ENCODE measurements around the gene SHISA7. TPM values are rescaled to one million over a fixed set of nuclear protein-coding genes. Genes with fewer than 3 reads are reported as not detected.

SHISA7 gene
- total RNA-seq, 2 experiments from 2014 or later, result not detected

GRCh38 chr19:55441319-55441691 lies 1.8 kb downstream of the SHISA7 start:
- ChIA-PET CTCF (no interaction called here), POLR2A (no interaction called here)
- Mint-ChIP-seq H3K27me3 (peaks cover 68% of the 10 kb centered on the region), H3K27ac (no peak overlapping the region), H3K36me3 (ENCODE audit: low read depth) (no peaks in the 10 kb centered on the region), H3K4me3 (no peak overlapping the region), H3K4me1 (peaks cover 16% of the 10 kb centered on the region), H3K9me3 (ENCODE audit: low read depth) (no peaks in the 10 kb centered on the region)
- intact Hi-C loops (cut with DNase I, micrococcal nuclease), result loop anchor here in 1 of 2 experiments (5.0 kb wide), 1 partner anchor 89 kb away; the partner anchor contains the start of gene COX6B2
- ATAC-seq (no peak), DNase-seq (no peak)

GRCh38 chr19:55440411-55441105 lies 2.5 kb downstream of the SHISA7 start:
- no peaks in the 10 kb centered on the region for H3K36me3 Mint-ChIP-seq (ENCODE audit: low read depth)
- ATAC-seq (peak; percentile 57), DNase-seq (peak; percentile 53)
- no peak overlapping the region for H3K4me3 Mint-ChIP-seq
- POLR2A ChIA-PET, result no interaction called here
- intact Hi-C loops (cut with DNase I, micrococcal nuclease), result loop anchor here in 1 of 2 experiments (5.0 kb wide), 1 partner anchor 88 kb away; the partner anchor contains the start of gene COX6B2
- peaks cover 64% of the 10 kb centered on the region for H3K27me3 Mint-ChIP-seq
- H3K9me3 Mint-ChIP-seq (ENCODE audit: low read depth), result no peaks in the 10 kb centered on the region
- peaks cover 16% of the 10 kb centered on the region for H3K4me1 Mint-ChIP-seq
- CTCF ChIA-PET, result interaction anchor here (1.4 kb wide), 2 partner anchors 11 to 22 kb away, joined by 3 to 4 read pairs; no protein-coding TSS in a partner anchor
- H3K27ac Mint-ChIP-seq, result no peak overlapping the region

DNA sequence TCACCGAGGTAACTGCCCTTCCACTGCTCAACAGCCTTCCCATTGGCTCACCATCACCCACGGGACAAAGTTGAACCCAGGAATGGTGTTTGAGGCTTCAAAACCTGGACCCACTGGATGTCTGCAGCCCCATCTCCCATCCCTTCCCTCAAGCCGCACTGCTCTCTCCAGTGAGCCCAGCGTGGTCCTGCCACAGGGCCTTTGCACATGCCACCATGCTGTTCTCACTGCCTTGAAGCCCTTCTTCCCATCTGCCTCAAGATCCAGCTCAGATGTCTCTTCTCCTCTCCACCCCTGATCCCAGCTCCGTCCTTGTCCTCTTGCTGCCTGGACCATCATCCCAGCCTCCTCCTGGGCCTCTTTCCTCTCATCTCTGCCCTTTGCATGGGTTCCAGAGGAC lies 4.0 kb downstream of the SHISA7 start:
- no peak for DNase-seq
- Mint-ChIP-seq H3K4me1 (peaks cover 16% of the 10 kb centered on the region), H3K27me3 (peaks cover 50% of the 10 kb centered on the region), H3K36me3 (ENCODE audit: low read depth) (no peaks in the 10 kb centered on the region), H3K4me3 (no peak overlapping the region), H3K9me3 (ENCODE audit: low read depth) (no peaks in the 10 kb centered on the region), H3K27ac (no peak overlapping the region)
- ChIA-PET CTCF (no interaction called here), POLR2A (no interaction called here)
- ATAC-seq, result no peak
- intact Hi-C loops (cut with DNase I, micrococcal nuclease), result no loop called here

DNA sequence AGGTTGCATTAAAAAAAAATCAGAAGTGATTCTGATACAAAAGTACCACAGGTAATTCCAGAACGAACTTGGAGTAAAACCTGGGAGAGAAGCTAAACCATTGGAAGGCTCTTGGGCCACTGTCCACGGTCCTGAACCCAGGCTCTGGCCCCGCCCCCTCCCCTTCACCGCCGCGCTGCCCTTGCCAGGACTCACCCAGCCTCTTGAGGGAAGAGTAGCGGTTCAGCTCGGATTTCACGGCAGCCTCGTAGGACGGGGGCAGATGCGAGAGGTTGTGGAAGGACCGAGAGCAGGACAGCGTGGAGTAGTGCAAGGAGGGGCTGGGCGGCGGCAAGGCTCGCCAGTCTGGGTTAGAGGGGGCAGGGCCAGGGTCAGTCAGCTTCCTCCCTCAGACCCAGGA lies 5.7 kb downstream of the SHISA7 start:
- ChIA-PET POLR2A (no interaction called here), CTCF (interaction anchor here (0.7 kb wide), 2 partner anchors 116 to 194 kb away, joined by 3 read pairs; no protein-coding TSS in a partner anchor)
- no peak overlapping the region for H3K27ac Mint-ChIP-seq
- no peaks in the 10 kb centered on the region for H3K36me3 Mint-ChIP-seq (ENCODE audit: low read depth)
- no peak overlapping the region for H3K4me3 Mint-ChIP-seq
- no peaks in the 10 kb centered on the region for H3K9me3 Mint-ChIP-seq (ENCODE audit: low read depth)
- peaks cover 13% of the 10 kb centered on the region for H3K4me1 Mint-ChIP-seq
- intact Hi-C loops (cut with DNase I, micrococcal nuclease), result loop anchor here in 1 of 2 experiments (1.0 kb wide), 1 partner anchor 257 kb away; the partner anchor contains the start of gene SYT5
- H3K27me3 Mint-ChIP-seq, result peaks cover 44% of the 10 kb centered on the region
- ATAC-seq (no peak), DNase-seq (peak; percentile 58)

DNA sequence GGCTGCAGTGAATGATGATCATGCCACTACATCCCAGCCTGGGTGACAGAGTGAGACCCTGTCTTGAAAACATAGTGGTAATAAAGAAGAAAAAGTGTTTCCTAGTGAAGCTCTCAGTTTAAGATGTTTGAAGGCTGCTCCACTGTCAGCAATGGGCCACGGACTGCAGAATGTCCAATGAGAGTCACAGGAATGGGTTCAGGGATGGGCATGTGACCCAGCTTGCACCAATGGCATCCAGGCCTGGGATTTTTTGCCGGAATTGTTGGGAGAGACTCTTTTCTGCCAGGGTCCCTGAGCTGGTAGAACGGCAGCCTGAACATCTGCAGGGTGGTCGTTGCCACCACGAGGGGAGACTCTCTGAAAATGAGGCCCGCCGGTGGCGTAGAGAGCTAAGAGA lies 6.3 kb downstream of the SHISA7 start:
- Mint-ChIP-seq H3K27me3 (peaks cover 46% of the 10 kb centered on the region), H3K27ac (no peak overlapping the region), H3K9me3 (ENCODE audit: low read depth) (no peaks in the 10 kb centered on the region), H3K36me3 (ENCODE audit: low read depth) (no peaks in the 10 kb centered on the region), H3K4me3 (no peak overlapping the region), H3K4me1 (peaks cover 12% of the 10 kb centered on the region)
- ATAC-seq (no peak), DNase-seq (no peak)
- POLR2A ChIA-PET, result no interaction called here
- intact Hi-C loops (cut with DNase I, micrococcal nuclease), result loop anchor here in 1 of 2 experiments (1.0 kb wide), 1 partner anchor 257 kb away; the partner anchor contains the start of gene SYT5
- CTCF ChIA-PET, result interaction anchor here (0.7 to 1.1 kb wide), 3 partner anchors 31 to 195 kb away, joined by 3 read pairs; no protein-coding TSS in a partner anchor

DNA sequence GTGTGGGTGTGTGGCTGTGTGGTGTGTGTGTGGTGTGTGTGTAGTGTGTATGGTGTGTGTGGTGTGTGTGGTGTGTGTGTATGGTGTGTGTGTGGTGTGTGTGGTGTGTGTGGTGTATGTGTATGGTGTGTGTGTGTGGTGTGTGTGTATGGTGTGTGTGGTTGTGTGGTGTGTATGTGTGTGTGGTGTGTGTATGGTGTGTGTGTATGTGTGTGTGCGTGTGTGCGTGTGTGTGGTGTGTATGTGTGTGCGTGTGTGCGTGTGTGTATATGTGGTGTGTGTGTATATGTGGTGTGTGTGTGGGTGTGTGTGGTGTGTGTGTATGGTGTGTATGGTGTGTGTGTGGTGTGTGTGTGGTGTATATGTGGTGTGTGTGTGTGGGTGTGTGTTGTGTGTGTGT lies 8.1 kb downstream of the SHISA7 start:
- Mint-ChIP-seq H3K27me3 (peaks cover 44% of the 10 kb centered on the region), H3K27ac (no peak overlapping the region), H3K4me3 (no peak overlapping the region), H3K9me3 (ENCODE audit: low read depth) (no peaks in the 10 kb centered on the region), H3K4me1 (no peaks in the 10 kb centered on the region), H3K36me3 (ENCODE audit: low read depth) (no peaks in the 10 kb centered on the region)
- ChIA-PET CTCF (no interaction called here), POLR2A (no interaction called here)
- DNase-seq (no peak), ATAC-seq (no peak)
- intact Hi-C loops (cut with DNase I, micrococcal nuclease), result no loop called here

- H3K9me3 Mint-ChIP-seq (ENCODE audit: low read depth), result no peaks in the 10 kb centered on the region
- H3K27me3 Mint-ChIP-seq, result peaks cover 41% of the 10 kb centered on the region
- no peak for DNase-seq
- ChIA-PET CTCF (no interaction called here), POLR2A (no interaction called here)
- no peaks in the 10 kb centered on the region for H3K36me3 Mint-ChIP-seq (ENCODE audit: low read depth)
- no peaks in the 10 kb centered on the region for H3K4me1 Mint-ChIP-seq
- no peak for ATAC-seq
- H3K4me3 Mint-ChIP-seq, result no peak overlapping the region
- intact Hi-C loops (cut with DNase I, micrococcal nuclease), result no loop called here
- no peak overlapping the region for H3K27ac Mint-ChIP-seq
Observed at GRCh38 chr19:55434356-55434919, 8.7 kb downstream of the SHISA7 start.

GRCh38 chr19:55433292-55433691 lies 9.8 kb downstream of the SHISA7 start:
- Mint-ChIP-seq H3K9me3 (ENCODE audit: low read depth) (no peaks in the 10 kb centered on the region), H3K4me1 (no peaks in the 10 kb centered on the region), H3K27ac (no peak overlapping the region), H3K27me3 (peaks cover 33% of the 10 kb centered on the region), H3K4me3 (no peak overlapping the region), H3K36me3 (ENCODE audit: low read depth) (no peaks in the 10 kb centered on the region)
- ATAC-seq (no peak), DNase-seq (no peak)
- ChIA-PET POLR2A (no interaction called here), CTCF (interaction anchor here (0.7 kb wide), 1 partner anchor 21 kb away, joined by 3 read pairs; no protein-coding TSS in a partner anchor)
- intact Hi-C loops (cut with DNase I, micrococcal nuclease), result no loop called here

DNA sequence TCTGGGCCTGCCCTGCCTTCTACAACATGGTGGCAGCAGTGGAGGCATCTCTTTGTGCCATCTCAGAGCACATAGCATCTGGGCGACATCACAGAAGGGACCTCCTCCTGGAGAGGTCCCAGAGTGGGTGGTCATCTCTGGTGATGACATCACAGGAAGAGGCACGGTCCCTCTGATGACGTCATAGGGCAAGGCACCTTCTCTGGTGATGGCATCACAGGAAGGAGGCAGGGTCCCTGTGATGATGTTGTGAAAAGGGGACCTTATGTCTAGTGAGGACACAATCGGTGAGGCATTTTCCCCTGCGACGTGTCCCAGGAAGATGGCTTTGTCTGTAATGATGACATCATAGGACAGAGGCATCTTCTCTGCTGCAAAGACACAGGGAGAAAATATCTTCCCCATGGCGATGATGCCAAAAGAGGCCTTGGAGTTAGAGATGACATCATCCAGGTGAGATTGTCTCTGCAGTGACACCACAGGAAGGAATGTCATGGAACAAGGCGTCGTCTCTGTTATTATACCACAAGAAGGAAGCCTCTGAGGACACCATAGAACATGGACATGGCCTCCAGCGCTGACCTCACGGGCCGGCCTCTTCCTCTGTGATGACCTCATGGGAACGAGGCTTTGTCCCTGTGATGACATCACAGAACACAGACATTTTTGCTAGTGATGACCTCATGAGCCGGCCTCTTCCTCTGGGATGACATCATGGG lies 10.7 kb downstream of the SHISA7 start:
- no peaks in the 10 kb centered on the region for H3K9me3 Mint-ChIP-seq (ENCODE audit: low read depth)
- H3K4me3 Mint-ChIP-seq, result no peak overlapping the region
- peaks cover 31% of the 10 kb centered on the region for H3K27me3 Mint-ChIP-seq
- H3K4me1 Mint-ChIP-seq, result no peaks in the 10 kb centered on the region
- ATAC-seq (no peak), DNase-seq (no peak)
- intact Hi-C loops (cut with DNase I, micrococcal nuclease), result no loop called here
- CTCF ChIA-PET, result no interaction called here
- POLR2A ChIA-PET, result no interaction called here
- H3K36me3 Mint-ChIP-seq (ENCODE audit: low read depth), result no peaks in the 10 kb centered on the region
- H3K27ac Mint-ChIP-seq, result no peak overlapping the region

- no peaks in the 10 kb centered on the region for H3K36me3 Mint-ChIP-seq (ENCODE audit: low read depth)
- ChIA-PET POLR2A (no interaction called here), CTCF (interaction anchor here (0.8 kb wide), 1 partner anchor 872 kb away, joined by 3 read pairs; no protein-coding TSS in a partner anchor)
- peaks cover 21% of the 10 kb centered on the region for H3K27me3 Mint-ChIP-seq
- H3K4me1 Mint-ChIP-seq, result no peaks in the 10 kb centered on the region
- intact Hi-C loops (cut with DNase I, micrococcal nuclease), result no loop called here
- DNase-seq, result no peak
- no peaks in the 10 kb centered on the region for H3K9me3 Mint-ChIP-seq (ENCODE audit: low read depth)
- no peak overlapping the region for H3K4me3 Mint-ChIP-seq
- ATAC-seq, result no peak
- no peak overlapping the region for H3K27ac Mint-ChIP-seq
Observed at GRCh38 chr19:55431183-55431582, 11.9 kb downstream of the SHISA7 start.

DNA sequence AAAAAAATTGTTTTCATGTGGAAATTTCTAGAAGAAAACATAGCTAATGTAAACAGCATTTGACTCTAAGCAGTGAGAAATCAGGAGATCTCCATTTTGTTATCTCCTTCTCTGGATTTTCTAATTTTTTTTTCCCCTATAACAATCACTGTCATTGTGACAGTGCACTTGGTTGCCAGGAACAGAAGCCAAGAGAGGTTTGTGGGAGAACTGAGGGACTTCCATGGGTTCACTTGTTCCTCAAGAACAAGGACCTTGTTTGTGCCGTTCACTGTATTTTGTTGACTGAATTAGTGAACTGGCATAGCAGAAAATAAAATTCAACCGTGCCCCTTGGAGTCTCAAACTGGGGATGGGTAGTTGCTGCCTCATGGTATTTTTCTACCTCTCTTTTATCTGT lies 17.1 kb downstream of the SHISA7 start:
- ChIA-PET CTCF (no interaction called here), POLR2A (no interaction called here)
- Mint-ChIP-seq H3K27me3 (peaks cover 8% of the 10 kb centered on the region), H3K36me3 (ENCODE audit: low read depth) (no peaks in the 10 kb centered on the region), H3K4me1 (peaks cover 10% of the 10 kb centered on the region), H3K4me3 (no peak overlapping the region), H3K27ac (no peak overlapping the region), H3K9me3 (ENCODE audit: low read depth) (no peaks in the 10 kb centered on the region)
- ATAC-seq (no peak), DNase-seq (no peak)
- intact Hi-C loops (cut with DNase I, micrococcal nuclease), result no loop called here

DNA sequence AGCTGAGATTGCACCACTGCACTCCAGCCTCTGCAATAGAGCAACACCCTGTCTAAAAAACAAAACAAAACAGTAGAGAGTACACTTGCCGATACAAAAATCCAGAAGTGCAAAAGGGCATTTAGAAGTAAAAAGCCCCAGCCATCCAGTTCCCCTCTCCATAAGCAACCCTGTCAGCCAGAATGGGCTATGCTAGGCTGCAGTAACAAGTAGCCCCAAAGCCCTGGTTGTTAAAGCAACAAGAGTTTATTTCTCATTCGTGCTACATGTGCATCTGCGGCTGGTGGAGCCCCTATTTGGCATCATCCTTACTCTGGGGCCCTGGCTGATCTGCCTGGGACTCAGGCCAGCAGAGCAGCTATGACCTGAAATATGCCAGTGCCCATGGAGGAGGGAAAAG lies 18.6 kb downstream of the SHISA7 start:
- Mint-ChIP-seq H3K4me1 (peaks cover 10% of the 10 kb centered on the region), H3K27ac (no peak overlapping the region), H3K36me3 (ENCODE audit: low read depth) (no peaks in the 10 kb centered on the region), H3K4me3 (no peak overlapping the region), H3K27me3 (no peaks in the 10 kb centered on the region), H3K9me3 (ENCODE audit: low read depth) (no peaks in the 10 kb centered on the region)
- ChIA-PET CTCF (no interaction called here), POLR2A (no interaction called here)
- intact Hi-C loops (cut with DNase I, micrococcal nuclease), result no loop called here
- DNase-seq, result no peak
- no peak for ATAC-seq
